C4-2B (cell line): ENCODE measurements around the gene SKOR1.

Experiments
- H3K27ac ChIP-seq: fragments of 450-650 bp; 2 replicates; pipeline ENCODE4 v1.5.1; 2017
- CTCF ChIP-seq: fragments of 450-650 bp; conservative IDR thresholded peaks from 2 replicates; pipeline ENCODE4 v1.5.1; 2017; ENCODE audit warnings: mild to moderate bottlenecking
- ZFX ChIP-seq: fragments of 450-650 bp; IDR thresholded peaks from 2 replicates; pipeline ENCODE4 v1.6.1; 2017

Gene SKOR1

DNA sequence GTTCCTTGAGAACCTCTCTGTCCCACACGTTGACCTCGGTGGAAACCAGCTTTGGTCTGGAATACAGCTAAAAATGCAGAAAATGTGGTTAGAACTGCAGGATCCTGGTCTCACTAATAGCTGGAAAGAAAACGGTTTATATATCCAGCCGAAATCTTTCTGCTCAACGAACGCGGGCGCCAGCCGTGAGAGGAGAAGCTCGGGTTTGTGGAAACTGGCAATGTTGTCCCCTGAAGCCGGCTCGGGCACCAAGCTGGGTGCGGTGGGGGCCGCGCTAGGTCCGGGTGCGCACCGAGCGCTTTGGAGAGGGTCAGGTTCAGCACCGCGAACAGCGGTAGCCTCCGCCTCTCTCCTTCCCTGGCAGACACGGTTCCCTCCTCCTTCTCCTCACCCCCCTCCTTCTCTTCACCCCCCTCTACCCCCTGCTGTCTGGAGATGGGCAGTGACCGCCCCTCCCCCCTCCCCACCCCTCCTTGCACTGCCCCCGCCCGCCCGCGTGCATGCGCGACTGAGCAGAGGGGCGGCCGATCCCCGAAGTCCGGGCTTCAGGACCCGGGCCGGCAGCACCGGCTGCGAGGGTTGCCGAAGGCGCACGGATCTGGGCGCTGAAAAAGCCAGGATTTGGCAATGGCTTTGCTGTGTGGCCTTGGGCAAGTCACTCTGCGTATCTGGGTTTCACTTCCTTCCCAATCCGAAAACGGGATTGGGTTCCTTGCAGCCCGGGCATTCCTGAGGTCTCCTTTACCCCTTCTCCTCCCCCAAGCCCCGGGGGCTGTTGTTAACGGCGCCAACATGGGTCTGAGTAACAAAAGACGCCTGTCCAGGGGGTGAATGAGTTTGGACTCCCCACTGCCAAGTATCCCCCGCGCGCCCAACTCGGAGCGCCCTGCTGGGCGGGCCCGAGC lies at the start of gene SKOR1:
Gene SKOR1 (plus strand): TSS at position 534 of the 905 bp plus-strand sequence. CDS start 94 bp downstream, at position 628.
- no peak for TF ChIP-seq CTCF
- TF ChIP-seq ZFX: no peak
- no peak within 1 kb of the TSS for H3K27ac ChIP-seq

- TF ChIP-seq ZFX (no peak), CTCF (no peak)
- H3K27ac ChIP-seq: no peak overlapping the region
Measured at GRCh38 chr15:67775998-67776397, 49.3 kb upstream of the SKOR1 start.

- H3K27ac ChIP-seq: no peak overlapping the region
- TF ChIP-seq CTCF (no peak), ZFX (no peak)
Measured at GRCh38 chr15:67776600-67776999, 48.7 kb upstream of the SKOR1 start.

DNA sequence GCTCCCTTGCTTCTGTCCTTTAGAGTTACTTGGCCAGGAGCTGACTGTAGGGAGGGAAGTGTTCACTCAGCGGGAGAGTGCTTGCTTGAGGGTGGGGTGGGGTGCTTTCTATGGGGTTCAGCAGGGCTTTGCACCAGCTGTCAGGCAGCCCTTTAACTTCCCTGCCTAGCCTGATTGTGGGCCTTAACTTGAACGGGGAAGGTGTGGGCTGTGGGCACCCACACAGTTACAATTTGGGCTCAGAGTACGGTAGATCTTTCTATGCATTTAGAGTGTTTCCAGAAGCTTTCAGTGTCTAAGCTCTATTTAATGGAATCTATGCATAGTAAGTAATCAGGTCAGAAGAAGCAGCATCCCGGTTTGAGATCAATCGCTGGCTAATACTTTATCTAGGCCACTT lies 48.2 kb upstream of the SKOR1 start:
- no peak overlapping the region for H3K27ac ChIP-seq
- TF ChIP-seq CTCF (no peak), ZFX (no peak)

DNA sequence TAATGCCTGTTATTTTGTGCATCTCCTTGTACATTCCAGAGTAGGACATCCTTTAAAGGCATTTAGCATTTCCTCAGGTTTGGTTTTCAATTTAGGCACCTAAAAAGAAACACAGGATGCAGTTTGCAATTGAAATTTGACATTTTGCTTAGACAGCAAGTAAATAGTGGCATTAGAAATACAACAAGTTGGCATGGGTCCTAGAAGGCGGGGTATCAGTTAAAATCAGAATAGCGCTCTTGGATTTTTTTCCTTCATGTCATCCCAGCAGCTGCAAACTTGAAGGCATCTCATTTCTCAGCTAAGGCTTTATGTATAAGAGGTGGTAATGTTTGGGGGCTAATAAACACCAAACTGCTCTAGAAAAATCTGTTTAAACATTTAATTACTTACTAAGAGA lies 47.5 kb upstream of the SKOR1 start:
- no peak overlapping the region for H3K27ac ChIP-seq
- TF ChIP-seq ZFX (no peak), CTCF (no peak)

GRCh38 chr15:67778968-67779548 lies 46.3 kb upstream of the SKOR1 start:
- TF ChIP-seq CTCF (no peak), ZFX (no peak)

GRCh38 chr15:67779549-67780111 lies 45.7 kb upstream of the SKOR1 start:
- TF ChIP-seq ZFX: no peak
- no peak for TF ChIP-seq CTCF
- no peak overlapping the region for H3K27ac ChIP-seq

More at GRCh38 chr15:67778968-67779548, 46.3 kb upstream of the SKOR1 start:
- H3K27ac ChIP-seq: no peak overlapping the region
